GM18907 (cell line): ENCODE results near the gene BCAS1.
"Not testable (repeated sequence)": the region's sequence is repeated elsewhere in the genome, so short reads cannot be mapped to it uniquely, and the experiment has no call there.

ENCODE experiments used
- ATAC-seq: cut with Tn5 transposase; IDR thresholded peaks from one replicate; pipeline ENCODE4 v1.9.1; 2021; ENCODE audit warnings: mild to moderate bottlenecking, moderate library complexity; ENCODE audit not compliant: unreplicated experiment

Gene BCAS1

DNA sequence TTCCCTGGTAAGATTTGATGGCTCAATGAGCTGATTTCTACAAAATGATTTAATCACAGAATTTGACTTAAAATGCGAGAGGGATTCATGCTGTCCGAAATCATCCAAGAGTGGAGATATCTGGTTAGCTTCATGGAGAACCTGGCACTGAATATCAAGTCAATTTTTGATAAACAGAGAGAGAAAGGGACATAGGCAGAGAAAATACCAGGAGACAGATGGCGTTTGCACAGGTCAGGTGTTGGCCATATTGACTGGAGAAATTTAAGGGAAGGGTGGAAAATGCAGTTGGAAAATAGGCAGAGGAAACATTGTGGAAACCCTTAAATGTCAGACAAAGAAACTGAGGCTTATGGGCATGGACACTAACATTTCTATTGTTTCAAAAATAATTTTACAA lies 47.0 kb downstream of the BCAS1 start:
- no peak for ATAC-seq

DNA sequence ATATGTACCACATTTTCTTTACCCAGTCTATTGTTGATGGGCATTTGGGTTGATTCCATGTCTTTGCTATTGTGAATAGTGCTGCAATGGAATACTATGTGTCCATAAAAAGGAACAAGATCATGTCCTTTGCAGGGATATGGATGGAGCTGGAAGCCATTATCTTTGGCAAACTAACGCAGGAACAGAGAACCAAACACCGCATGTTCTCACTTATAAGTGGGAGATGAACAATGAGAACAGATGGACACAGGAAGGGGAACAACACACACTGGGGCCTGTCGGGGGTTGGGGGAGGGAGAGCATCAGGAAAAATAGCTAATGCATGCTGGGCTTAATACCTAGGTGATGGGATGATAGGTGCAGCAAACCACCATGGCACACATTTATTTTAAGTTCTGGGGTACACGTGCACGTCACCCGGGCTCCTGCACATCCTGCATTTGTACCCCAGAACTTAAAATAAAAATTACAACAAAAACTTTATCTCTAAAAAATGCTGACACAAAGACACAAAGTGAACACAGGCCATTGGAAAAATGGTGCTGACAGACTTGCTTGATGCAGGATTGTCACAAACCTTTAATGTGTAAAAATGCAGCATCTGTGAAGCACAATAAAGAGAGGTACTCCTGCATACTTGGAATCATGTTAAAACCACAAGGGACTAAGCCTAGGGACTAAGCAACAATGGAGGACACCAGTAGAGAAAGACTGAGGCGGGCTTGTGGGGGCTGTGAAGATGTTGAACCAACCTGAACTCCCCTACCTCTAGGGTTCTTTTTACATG lies 48.8 kb downstream of the BCAS1 start:
- no peak for ATAC-seq

DNA sequence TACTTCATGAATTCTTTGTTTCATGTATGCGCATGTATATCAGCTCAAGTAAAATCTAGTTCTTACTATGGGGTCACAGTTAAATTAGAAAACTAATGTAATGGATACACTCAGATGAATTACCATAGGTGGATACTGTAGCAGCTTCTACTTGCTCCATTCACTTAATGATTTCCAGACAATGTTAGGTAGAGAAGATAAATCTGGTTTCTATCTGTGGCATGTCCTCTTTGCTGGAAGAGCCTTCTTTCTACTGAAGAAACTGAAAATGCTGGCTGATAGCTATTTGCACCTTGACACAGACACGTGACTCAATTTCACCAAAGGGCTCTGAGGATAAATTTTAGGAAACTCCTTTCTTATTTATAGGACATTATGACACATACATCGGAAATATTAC lies 49.5 kb downstream of the BCAS1 start:
- ATAC-seq, result no peak

DNA sequence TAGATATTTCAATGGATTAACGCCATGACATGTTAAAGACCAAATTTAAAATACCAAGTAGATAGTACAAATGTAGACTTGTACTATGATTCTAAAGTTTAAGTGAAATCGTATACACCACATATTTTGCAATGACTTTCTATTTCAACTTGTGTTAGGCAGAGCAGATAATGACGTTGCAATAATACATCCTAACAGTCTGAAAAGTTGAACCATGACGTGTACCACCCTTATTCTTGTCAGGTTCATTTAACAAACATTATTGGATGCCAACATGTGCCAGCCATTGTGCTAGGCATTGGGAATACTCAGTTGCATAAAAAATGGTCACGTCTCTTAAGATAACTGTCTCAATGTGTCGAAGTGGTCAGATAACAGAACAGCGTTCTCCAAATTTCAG lies 50.0 kb downstream of the BCAS1 start:
- ATAC-seq, result no peak

DNA sequence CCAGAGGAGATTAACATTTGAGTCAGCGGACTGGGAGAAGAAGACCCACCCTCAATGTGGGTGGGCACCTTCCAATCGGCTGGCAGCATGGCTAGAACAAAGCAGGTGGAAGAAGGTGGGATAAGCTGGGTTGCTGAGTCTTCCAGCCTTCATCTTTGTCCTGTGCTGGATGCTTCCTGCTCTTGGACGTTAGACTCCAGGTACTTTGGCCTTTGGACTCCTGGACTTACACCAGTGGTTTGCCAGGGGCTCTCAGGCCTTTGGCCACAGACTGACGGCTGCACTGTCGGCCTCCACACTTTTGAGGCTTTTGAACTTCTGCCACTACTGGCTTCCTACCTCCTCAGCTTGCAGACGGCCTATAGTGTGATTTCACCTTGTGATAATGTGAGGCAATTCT lies 50.8 kb downstream of the BCAS1 start:
- no peak for ATAC-seq

DNA sequence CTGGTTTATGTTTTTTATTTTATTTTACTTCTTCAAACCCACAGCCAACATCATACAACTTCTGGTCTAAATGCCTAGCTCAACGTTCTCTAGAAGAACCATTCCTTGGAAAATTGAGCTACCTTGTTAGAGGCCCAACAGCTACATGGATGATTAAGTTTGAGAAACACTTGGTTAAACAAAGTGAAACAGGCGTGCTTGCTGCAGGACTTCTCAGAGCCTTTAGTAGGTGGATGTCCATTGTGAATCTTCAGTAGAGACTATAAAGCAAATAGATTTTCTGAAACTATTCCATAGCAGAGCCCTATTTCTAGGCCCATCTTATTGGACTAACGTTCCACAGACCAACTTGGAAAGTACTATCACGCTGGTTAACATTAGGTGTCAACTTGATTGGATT lies 51.3 kb downstream of the BCAS1 start:
- ATAC-seq, result no peak

DNA sequence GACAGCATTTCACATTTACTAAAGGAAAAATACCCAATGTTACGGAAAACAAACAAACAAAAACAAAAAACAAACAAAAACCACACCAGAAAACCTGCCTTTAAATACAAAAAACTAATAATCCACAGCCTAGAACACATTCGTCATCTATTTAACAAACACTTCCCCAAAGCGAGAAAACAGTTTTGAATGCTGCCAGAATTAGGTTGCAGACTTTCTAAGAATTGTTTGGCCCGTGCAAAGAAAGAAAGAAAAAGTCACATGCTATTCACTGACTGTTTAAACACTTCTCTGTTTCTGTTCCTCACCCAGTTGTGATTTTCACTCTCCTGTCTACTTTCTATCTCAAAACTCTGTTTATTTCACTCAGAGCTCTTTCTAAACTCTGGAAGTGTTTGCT lies 52.5 kb downstream of the BCAS1 start:
- peak; percentile 84 for ATAC-seq

DNA sequence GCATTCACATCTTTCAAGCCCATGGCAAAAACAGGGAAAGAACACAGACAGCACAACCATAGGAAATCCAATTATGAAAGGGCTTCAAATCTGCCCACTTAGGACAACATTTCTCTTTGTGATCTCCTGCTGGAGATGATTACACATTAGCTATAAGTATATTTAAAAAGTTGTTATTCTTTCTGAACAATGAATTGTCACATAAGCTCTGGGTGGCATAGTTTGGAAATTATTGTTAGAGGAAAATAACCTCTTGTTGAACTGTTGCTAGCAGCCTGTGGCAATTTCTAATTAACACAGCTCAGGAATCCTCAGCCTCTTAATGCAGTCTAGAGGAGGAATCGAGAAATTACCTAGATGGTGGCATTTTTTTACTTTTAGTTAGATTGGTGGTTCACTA lies 54.9 kb downstream of the BCAS1 start:
- ATAC-seq, result no peak

DNA sequence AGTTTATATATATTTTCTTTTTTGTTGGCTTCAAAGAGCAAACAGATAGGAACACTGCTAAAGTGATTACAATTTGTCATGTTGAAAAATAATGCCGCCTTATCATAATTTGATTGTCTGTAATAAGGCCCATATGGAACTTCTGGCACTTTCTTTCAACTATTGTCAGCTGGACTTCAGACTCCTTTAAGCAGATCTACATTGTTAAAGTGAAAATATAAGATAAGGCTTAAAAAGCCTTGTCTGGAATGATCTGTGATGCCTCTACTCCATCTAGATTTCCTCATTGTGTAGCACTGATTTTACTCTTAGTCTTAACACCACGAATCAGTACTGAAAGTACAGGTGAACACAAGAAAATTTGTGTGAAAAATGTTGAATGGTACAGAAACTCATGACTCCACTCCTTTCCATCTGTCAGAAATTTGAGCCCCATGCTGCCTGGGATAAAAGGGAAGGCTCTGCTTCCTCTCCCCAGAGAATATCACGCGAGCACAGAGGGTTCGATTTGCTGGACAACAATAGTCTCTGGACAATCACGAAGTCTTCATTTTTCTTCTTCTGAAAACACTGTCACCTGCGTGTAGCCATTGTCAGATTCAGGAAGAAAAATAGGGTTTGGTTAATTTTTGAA lies 56.0 kb downstream of the BCAS1 start:
- ATAC-seq, result no peak

DNA sequence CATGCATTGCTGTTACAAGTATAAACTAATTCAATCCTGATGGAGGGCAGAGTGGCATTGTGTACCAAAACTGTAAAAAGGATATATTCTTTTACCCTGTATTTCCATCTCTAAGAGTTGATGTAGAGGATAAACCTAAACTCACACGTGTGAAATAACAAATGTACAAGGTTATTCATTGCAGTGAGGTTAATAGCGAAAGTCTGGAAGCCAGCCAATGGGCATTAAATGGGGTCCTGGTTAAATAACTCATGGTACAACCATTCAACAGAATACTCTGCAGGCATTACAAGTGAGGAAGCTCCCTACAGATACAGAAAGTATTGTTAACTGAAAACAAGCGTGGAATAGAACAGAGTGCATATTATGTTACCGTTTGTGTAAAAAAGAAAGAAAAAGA lies 56.9 kb downstream of the BCAS1 start:
- ATAC-seq, result no peak

DNA sequence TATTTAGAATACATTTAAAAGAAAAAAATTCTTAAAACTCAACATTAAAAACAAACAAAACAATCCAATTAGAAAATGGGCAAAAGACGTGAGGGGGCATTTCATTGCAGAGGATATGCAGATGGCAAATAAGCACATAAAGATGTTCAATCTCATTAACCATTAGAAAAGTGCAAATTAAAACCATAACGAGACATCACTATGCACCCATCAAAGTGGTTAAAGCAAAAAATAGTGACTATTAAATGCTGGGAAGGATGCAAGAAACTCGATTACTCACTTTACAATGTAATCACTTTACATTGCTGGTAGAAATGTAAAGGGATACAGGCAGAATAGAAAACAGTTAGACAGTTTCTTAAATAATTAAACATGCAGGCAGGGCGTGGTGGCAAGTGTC lies 59.0 kb downstream of the BCAS1 start:
- no peak for ATAC-seq

DNA sequence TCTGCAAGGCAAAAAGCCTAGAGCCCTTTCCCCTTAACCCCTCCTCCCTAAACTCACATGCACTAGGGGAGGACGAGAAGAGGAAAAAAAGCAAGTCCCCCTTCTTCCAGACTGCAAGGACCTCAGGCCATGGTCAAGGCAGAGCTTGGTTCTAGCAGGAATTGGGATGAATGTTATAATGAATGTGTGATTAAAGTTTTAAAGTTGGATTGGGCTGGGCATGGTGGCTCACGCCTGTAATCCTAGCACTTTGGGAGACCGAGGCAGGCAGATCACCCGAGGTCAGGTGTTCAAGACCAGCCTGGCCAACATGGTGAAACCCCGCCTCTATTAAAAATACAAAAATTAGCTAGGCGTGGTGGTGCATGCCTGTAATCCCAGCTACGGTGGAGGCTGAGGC lies 64.2 kb downstream of the BCAS1 start:
- ATAC-seq, result not testable (repeated sequence)

DNA sequence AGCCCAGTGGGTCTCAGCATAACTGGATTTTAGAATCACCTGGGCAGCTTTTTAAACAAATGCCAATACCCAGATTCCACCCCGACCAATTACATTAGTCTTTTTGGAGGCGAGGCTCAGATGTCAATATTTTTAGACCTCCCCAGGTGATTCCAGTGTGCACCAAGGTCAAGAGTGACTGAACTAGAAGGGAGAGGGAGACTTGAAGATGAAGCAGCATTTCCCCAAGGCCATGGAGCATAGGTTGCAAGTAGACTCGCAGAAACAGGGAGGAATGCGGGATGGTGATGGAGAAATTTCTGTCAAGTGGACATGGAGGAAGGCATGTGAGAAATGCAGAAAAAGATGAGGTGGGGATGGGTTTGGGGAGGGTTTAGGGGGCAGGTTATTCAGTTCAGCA lies 64.9 kb downstream of the BCAS1 start:
- no peak for ATAC-seq

DNA sequence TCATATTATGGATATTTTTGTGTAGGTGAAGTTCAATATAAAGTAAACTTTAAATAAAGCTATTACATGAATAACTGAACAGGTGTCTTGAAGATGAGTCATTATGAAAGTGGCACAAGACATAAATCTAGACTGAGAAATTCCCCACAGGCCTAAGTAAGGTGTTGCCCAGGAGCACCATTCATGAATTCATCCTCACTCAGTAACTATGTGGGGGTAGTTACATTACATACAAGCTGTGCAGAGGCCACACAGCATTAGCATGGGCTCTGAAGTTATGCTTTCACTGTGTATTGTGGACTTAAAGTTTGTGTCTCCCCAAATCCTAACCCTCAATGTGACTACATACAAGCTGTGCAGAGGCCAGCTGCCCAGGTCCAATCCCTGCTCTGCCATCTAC lies 65.9 kb downstream of the BCAS1 start:
- ATAC-seq, result peak; percentile 99

DNA sequence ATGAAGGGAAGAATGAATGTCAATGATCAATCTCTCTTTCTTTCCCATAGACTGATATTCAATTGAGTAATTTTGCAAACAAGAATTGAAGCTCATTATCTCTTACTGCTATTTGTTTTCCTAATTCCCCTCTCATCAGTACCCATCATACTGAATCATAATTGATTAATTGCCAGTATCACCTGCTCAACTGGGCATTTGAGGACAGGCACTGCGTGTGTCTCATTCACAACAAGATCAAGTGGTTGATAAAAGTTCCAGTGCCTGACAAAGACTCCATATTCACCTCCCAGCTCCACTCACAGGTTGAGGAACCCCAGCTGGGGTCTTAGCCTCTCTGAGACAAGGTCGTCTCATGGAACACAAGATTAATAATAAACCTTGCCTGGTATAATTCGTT lies 67.7 kb downstream of the BCAS1 start:
- no peak for ATAC-seq

DNA sequence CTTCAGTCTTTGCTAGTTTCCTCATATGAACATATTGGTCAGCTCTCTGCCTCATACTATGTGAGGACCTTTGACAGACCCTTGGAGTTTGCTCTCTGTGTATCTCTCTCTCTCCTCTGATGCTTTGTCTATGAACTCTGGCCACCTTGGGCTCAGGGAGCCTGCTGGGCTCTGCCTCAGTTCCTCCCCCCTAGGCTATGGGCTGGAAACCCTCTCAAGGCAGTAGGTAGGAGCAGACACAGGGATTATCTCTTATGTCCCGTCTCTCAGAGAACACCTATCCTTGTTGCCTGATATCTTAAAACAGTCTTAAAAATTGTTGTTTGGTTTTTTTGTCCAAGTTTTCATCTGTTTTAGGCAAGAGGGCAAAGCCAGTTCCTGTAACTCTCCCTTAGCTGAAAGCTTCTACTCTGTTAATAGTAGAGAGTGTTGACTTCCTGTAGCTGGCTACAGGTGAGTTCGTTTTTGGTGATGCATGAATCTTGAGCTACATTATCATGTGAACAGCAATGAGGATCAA lies 68.3 kb downstream of the BCAS1 start:
- no peak for ATAC-seq

DNA sequence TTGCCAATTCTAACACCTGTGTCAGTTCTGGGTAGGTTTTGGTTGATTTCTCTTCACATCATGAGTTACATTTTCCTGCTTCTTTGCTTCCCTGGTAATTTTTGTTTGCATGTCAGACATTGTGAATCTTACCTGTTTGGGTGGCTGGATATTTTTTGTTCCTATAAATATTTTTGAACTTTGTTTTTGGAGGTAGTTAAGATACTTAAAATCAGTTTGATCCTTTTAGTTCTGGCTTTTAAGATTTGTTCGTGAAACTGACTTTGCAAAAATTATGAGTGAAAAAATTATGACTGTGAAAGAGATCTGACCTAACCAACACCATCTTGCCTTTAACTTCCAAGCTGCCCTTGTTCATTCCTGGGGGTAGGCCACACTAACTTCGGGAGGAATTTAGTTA lies 69.5 kb downstream of the BCAS1 start:
- ATAC-seq, result no peak

DNA sequence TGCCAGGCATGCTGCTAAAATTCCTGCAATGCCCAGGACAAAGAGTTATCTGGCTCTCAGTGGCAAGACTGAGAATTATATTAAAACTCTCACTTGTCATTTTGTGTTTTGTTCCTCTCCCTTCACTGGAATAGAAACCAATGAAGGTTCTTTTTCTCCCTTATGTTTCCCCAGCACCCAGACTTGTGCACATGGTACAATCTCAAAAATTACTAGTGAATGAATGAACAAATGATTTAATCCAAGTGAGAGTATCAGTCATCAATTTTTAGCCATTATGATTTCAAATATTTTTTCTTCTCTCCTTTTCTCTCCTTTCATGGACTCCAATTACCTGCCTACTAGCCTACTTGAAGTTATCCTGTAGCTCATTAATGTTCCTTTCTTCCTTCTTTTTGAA lies 70.1 kb downstream of the BCAS1 start:
- no peak for ATAC-seq

DNA sequence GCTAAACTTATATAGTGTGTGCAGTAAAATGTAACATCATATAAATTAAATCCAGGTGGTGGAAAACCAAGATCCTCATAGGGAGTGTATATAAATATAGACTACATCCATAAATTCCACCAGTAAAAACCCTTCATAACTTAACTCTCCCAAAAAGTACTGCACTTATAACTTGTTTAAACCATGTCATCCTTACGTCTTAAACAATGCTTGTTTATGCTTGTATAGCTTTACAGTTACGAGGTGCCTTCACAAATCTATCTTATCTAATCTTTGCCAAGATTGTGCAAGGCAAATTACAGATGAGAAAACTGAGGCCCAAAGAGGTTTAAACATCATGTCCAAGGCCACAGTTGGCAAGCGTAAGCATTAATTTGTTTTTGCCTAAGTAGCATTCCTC lies 71.3 kb downstream of the BCAS1 start:
- no peak for ATAC-seq

DNA sequence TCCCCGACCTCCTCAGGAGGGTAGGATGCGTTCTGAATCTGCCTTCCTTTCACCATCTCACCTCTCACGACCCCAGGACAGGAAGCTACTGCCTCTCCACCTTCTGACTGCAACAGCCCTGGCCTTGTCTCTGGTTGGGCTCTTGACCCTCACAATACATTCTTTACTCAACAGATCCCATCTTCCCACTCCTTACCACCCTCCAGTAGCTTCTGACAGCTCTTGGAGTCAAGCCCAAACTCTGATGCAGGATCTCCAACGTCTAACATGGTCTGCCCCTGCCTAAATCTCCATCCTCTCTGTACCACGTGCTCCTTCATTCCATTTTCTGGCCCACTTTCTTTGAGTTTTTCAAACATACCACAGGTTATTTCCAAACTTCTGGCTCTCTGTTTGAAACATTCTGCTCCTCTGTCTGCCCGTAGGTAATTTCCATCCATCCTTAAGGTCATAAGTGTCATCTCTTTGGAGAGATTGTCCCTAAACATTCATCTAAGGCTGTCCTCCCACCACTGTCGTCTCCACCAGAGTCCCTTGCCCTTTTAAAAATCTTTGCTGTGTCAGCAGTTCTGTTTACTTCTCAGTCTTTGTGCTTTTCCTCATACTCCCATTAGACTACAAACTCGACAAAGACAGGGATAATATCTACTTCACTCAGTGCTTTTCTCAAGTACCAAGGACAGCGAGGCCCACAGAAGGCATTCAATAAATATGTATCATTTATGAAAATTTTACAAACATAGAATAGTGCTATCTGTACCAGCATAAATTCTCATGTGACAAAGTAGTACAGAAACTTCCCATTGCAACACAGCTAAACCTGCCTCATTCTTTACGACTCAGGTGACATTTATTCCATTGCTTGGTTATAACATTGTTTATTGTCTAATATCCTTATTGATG lies 73.6 kb downstream of the BCAS1 start:
- ATAC-seq, result no peak

DNA sequence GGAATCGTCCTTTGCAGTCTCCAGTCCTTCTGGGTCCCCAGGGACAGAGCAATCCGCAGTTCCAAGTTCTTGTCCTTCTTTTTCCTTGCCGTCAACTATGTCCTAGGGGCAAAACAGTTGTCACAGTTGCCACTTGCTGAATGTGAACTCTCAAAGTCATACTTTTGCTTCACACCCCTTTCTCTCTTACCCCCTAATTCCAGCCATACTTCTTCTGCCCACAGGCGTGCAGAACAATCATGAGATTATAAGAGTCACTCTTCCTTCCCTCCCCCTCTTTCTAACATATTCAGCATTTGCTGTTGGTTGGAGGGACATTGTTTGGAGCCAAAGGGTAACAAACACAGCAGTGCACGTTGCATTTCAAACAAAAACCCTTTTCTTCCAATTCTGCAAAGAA lies 74.4 kb downstream of the BCAS1 start:
- ATAC-seq, result no peak

DNA sequence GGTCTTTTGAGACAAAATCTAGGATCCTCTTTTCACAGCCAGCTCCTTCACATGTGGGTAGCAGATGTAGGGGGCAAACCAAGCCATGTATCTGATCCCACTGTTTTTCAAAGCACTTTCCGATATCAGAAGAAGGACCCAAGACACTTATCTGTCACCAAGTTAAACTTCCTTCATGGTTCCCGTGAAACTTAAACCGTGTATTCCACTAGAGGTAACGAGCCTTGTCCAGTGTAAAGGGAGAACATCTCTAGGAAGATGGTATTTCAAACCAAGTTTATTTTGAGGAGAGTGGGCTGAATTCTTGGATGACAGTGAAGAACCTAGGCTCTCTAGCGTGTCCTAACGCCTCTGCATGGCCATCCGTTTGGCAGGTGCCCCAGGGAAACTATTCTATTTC lies 76.3 kb downstream of the BCAS1 start:
- ATAC-seq, result no peak
